DMS79 (cell line): ENCODE results near the gene MPPED2.

Experiments
- DNase-seq: peaks from one replicate; lab custom pipeline; 2025; lab: John Stamatoyannopoulos, UW

Gene MPPED2

GRCh38 chr11:30420233-30420787 is 165.8 kb downstream of the MPPED2 start:
- no peak for DNase-seq

GRCh38 chr11:30414806-30415205 is 171.3 kb downstream of the MPPED2 start:
- no peak for DNase-seq

- DNase-seq = no peak
These were observed 171.9 kb downstream of the MPPED2 start for GRCh38 chr11:30414244-30414643.

GRCh38 chr11:30412509-30412908 is 173.6 kb downstream of the MPPED2 start:
- no peak for DNase-seq

GRCh38 chr11:30411383-30411782 is 174.8 kb downstream of the MPPED2 start:
- DNase-seq = no peak

GRCh38 chr11:30406978-30407762 is 179.0 kb downstream of the MPPED2 start:
- DNase-seq = no peak

- DNase-seq = no peak
These were observed 180.8 kb downstream of the MPPED2 start for GRCh38 chr11:30405385-30405784.

- no peak for DNase-seq
These were observed 182.0 kb downstream of the MPPED2 start for GRCh38 chr11:30404136-30404535.

GRCh38 chr11:30395751-30396150 is 190.4 kb downstream of the MPPED2 start:
- DNase-seq = no peak

- no peak for DNase-seq
These were observed 193.1 kb downstream of the MPPED2 start for GRCh38 chr11:30393012-30393411.

- no peak for DNase-seq
These were observed 193.8 kb downstream of the MPPED2 start for GRCh38 chr11:30392221-30392784.

GRCh38 chr11:30388957-30389356 is 197.2 kb downstream of the MPPED2 start:
- DNase-seq = no peak

- no peak for DNase-seq
These were observed 198.0 kb downstream of the MPPED2 start for GRCh38 chr11:30387891-30388861.

GRCh38 chr11:30381879-30382278 is 204.3 kb downstream of the MPPED2 start:
- no peak for DNase-seq

- DNase-seq = no peak
These were observed 205.3 kb downstream of the MPPED2 start for GRCh38 chr11:30380846-30381245.

- DNase-seq = no peak
These were observed 208.8 kb downstream of the MPPED2 start for GRCh38 chr11:30377347-30377746.

- no peak for DNase-seq
These were observed 216.0 kb downstream of the MPPED2 start for GRCh38 chr11:30370164-30370563.

- DNase-seq = no peak
These were observed 217.8 kb downstream of the MPPED2 start for GRCh38 chr11:30368394-30368793.

- DNase-seq = no peak
These were observed 220.2 kb downstream of the MPPED2 start for GRCh38 chr11:30365793-30366517.

- no peak for DNase-seq
These were observed 221.2 kb downstream of the MPPED2 start for GRCh38 chr11:30364837-30365482.
